Adipocyte (in vitro differentiated cells): Measurements from ENCODE around the gene B3GAT2.

Experiments used
- DNase-seq: peaks from one replicate; pipeline ENCODE4 v3.0.0-alpha.2; 2015; ENCODE audit warnings: low read depth
- H3K27me3 ChIP-seq: replicated peaks from 2 replicates; pipeline ENCODE4 v1.7.0; 2013; ENCODE audit warnings: mild to moderate bottlenecking, low read length, moderate library complexity; ENCODE audit not compliant: control insufficient read depth, insufficient read depth
- H3K36me3 ChIP-seq: 2 replicates; pipeline ENCODE4 v1.7.0; 2013; ENCODE audit warnings: low read length, mild to moderate bottlenecking, moderate library complexity; ENCODE audit not compliant: control insufficient read depth, insufficient read depth, severe bottlenecking
- H3K4me1 ChIP-seq: 2 replicates; pipeline ENCODE4 v1.7.0; 2013; ENCODE audit warnings: mild to moderate bottlenecking, low read length, moderate library complexity; ENCODE audit not compliant: control insufficient read depth, insufficient read depth
- H3K4me3 ChIP-seq: 2 replicates; pipeline ENCODE4 v1.7.0; 2013; ENCODE audit warnings: mild to moderate bottlenecking, low read length, moderate library complexity
- H3K9ac ChIP-seq: 2 replicates; pipeline ENCODE4 v1.7.0; 2013; ENCODE audit warnings: mild to moderate bottlenecking, low read length, moderate library complexity
- H3K9me3 ChIP-seq: 2 replicates; pipeline ENCODE4 v1.7.0; 2013; ENCODE audit warnings: mild to moderate bottlenecking, low read length, moderate library complexity; ENCODE audit not compliant: control insufficient read depth

B3GAT2 gene

DNA sequence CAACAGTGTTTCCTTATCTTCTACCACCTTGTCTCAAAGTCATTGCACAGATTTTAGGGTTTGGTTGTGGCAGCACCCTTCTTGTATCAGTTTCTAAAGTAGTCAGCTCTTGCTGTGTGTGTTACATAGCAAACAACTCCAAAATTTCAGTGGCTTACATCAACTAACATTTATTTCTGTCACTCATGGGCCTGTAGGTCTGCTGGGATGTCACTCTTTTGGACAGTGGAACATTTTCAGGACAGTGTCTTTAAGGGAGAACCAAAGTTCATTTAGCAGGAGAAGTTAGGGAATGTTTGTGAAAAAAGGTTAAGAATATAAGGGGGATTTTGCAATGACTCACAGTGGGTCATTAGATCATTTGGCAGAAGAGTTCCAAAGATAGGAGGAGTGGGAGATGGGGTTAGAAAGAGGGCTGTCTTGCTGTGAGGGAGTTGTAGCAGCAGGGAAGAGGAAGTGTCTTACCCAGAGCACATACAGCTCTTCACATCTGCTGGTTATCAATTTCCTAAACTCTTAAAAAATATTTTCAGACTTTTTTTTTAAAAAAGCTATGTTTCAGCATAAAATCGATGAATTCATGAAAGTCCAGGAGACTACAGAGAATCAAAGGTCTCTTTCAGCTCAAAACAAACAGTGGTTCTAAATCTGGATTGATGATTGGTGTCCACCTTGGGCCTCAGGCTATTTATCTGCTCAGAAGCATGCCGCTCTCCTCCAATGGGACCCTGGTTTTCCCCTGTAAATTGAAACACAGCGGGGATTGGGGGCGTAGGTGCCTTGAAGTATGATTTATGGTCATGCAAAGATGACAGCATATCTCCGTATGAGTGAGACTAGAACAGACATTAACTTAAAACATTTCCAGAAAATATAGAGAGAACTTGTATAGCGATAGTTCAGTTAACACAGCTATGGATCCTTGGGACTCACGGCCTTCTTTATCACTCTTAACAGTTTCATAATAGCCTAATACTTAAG lies 117.3 kb downstream of the B3GAT2 start:
- Histone ChIP-seq H3K9me3 (no peaks in the 10 kb centered on the region), H3K9ac (no peak overlapping the region), H3K27me3 (no peaks in the 10 kb centered on the region), H3K36me3 (no peaks in the 10 kb centered on the region), H3K4me1 (peaks cover 3% of the 10 kb centered on the region), H3K4me3 (no peak overlapping the region)
- DNase-seq = no peak

DNA sequence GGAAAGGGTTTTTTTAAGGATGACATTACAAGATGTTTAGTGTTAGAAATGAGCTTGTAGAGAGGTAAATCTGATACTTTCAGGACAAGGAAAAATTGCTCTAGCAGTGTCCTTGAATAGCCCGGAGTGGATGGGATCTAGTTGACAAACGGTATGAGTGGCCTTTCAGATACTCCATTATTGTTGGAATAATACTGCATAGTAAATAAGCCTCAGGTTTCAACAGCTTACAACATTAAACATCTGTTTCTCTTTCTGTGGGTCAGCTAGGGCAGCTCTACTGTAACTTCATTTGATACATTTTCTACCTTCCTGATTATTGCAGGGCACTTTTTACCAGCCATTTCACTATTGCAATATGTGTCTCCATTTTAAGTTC lies 118.0 kb downstream of the B3GAT2 start:
- no peaks in the 10 kb centered on the region for H3K27me3 ChIP-seq
- H3K9ac ChIP-seq = no peak overlapping the region
- no peaks in the 10 kb centered on the region for H3K9me3 ChIP-seq
- peak; percentile 42 for DNase-seq
- H3K4me1 ChIP-seq = peaks cover 10% of the 10 kb centered on the region
- no peak overlapping the region for H3K4me3 ChIP-seq
- H3K36me3 ChIP-seq = no peaks in the 10 kb centered on the region

DNA sequence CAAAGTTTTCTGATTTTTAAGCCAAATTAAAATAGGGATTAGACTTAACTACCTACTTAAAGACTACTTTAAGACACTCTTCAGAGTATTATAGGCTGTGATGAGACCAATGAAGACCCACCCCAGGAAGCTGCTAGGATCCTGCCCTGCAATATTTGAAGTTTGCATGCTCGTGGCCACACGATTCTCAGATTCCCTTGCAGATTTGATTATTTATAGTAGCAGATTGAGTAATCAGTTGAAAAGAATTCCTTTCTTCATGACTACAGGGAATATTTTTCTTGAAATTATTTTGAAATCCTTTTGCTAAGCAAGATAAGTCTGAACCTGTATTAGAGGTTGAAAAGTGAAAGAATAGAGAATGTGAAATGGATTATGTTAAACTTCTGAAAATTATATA lies 122.3 kb downstream of the B3GAT2 start:
- H3K9ac ChIP-seq = peak overlapping the region; percentile 55
- no peaks in the 10 kb centered on the region for H3K9me3 ChIP-seq
- H3K4me3 ChIP-seq = peak overlapping the region; percentile 69
- DNase-seq = peak; percentile 77
- H3K36me3 ChIP-seq = no peaks in the 10 kb centered on the region
- no peaks in the 10 kb centered on the region for H3K27me3 ChIP-seq
- H3K4me1 ChIP-seq = peaks cover 15% of the 10 kb centered on the region

DNA sequence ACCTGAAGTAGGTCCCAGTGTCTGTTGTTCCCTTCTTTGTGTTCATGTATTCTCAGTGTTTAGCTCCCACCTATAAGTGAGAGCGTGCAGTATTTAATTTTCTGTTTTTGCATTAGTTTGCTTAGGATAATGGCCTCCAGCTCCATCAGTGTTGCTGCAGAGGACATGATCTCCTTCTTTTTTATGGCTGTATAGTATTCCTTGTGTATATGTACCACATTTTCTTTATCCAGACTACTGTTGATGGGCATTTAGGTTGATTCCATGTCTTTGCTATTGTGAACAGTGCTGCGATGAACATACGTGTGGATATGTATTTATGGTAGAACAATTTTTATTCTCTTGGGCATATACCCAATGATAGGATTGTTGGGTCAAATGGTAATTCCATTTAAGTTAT lies 125.4 kb downstream of the B3GAT2 start:
- H3K27me3 ChIP-seq = no peaks in the 10 kb centered on the region
- peaks cover 15% of the 10 kb centered on the region for H3K4me1 ChIP-seq
- no peak overlapping the region for H3K4me3 ChIP-seq
- no peaks in the 10 kb centered on the region for H3K9me3 ChIP-seq
- H3K9ac ChIP-seq = no peak overlapping the region
- DNase-seq = no peak
- no peaks in the 10 kb centered on the region for H3K36me3 ChIP-seq

GRCh38 chr6:70823651-70824050 lies 133.2 kb downstream of the B3GAT2 start:
- Histone ChIP-seq H3K9ac (no peak overlapping the region), H3K4me1 (peaks cover 18% of the 10 kb centered on the region), H3K36me3 (no peaks in the 10 kb centered on the region), H3K4me3 (no peak overlapping the region), H3K9me3 (peaks cover 3% of the 10 kb centered on the region), H3K27me3 (no peaks in the 10 kb centered on the region)
- DNase-seq = no peak

GRCh38 chr6:70821751-70822150 lies 135.1 kb downstream of the B3GAT2 start:
- H3K4me1 ChIP-seq = peaks cover 18% of the 10 kb centered on the region
- H3K36me3 ChIP-seq = no peaks in the 10 kb centered on the region
- no peak overlapping the region for H3K9ac ChIP-seq

GRCh38 chr6:70820778-70821177 lies 136.1 kb downstream of the B3GAT2 start:
- DNase-seq = no peak
- Histone ChIP-seq H3K4me3 (no peak overlapping the region), H3K9ac (no peak overlapping the region), H3K27me3 (no peaks in the 10 kb centered on the region), H3K4me1 (peaks cover 18% of the 10 kb centered on the region), H3K36me3 (no peaks in the 10 kb centered on the region), H3K9me3 (peaks cover 3% of the 10 kb centered on the region)

More at GRCh38 chr6:70821751-70822150, 135.1 kb downstream of the B3GAT2 start:
- Histone ChIP-seq H3K27me3 (no peaks in the 10 kb centered on the region), H3K9me3 (peaks cover 3% of the 10 kb centered on the region), H3K4me3 (no peak overlapping the region)
- DNase-seq = peak; percentile 53

DNA sequence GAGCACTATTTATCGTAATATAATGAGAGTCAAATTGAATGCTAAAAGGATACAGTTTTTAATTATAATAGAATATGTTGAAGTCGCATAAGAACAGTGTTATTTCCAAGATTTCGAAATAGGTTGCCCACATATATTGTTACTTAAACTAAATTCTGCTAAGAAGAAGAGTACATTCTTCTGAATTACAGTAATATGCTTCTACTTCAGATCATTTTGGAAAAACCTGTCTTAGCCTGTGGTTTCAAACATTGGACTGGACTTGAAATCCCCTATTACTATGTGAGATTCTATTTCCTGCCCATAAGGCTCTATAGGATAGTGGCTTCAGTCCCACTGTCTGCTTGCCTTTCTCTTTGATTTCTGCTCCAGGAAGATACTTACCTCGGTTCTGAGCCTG lies 137.2 kb downstream of the B3GAT2 start:
- H3K9me3 ChIP-seq = peaks cover 3% of the 10 kb centered on the region
- DNase-seq = peak; percentile 46
- no peaks in the 10 kb centered on the region for H3K36me3 ChIP-seq
- H3K4me3 ChIP-seq = no peak overlapping the region
- no peak overlapping the region for H3K9ac ChIP-seq
- H3K4me1 ChIP-seq = peaks cover 18% of the 10 kb centered on the region
- H3K27me3 ChIP-seq = no peaks in the 10 kb centered on the region

DNA sequence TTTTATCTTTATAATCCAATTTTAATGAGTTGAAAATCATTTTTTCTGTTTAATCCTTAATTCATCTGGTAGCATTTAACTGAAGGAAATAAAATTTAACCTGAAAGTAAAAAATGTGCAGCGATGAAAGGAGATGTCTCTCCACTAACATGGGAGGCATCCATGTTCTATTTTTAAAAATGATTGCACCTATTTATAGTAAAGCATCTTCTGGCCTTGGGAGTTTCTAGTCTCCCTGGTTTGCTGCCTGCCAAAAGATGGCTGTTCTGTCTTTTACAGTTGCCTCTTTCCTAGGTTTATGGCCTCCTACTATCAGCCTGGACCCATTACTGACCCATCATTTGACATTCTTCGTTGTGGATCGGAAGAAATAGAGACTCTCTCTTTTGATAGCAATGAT lies 143.0 kb downstream of the B3GAT2 start:
- DNase-seq = no peak
- Histone ChIP-seq H3K4me3 (no peak overlapping the region), H3K36me3 (peaks cover 4% of the 10 kb centered on the region), H3K27me3 (no peaks in the 10 kb centered on the region), H3K9me3 (no peaks in the 10 kb centered on the region), H3K4me1 (no peaks in the 10 kb centered on the region), H3K9ac (no peak overlapping the region)

GRCh38 chr6:70811788-70812187 lies 145.1 kb downstream of the B3GAT2 start:
- no peaks in the 10 kb centered on the region for H3K9me3 ChIP-seq

More at GRCh38 chr6:70811788-70812187, 145.1 kb downstream of the B3GAT2 start:
- H3K4me1 ChIP-seq = no peaks in the 10 kb centered on the region
- H3K4me3 ChIP-seq = no peak overlapping the region
- no peaks in the 10 kb centered on the region for H3K27me3 ChIP-seq
- H3K36me3 ChIP-seq = peaks cover 4% of the 10 kb centered on the region
- DNase-seq = no peak
- H3K9ac ChIP-seq = no peak overlapping the region
